DND-41 (cell line): Measurements from ENCODE around the gene DENR.

Source experiments
- CTCF ChIP-seq: IDR thresholded peaks from 2 replicates; pipeline ENCODE4 v1.5.1; 2012; ENCODE audit warnings: borderline replicate concordance, low read length, moderate library complexity, mild to moderate bottlenecking; ENCODE audit not compliant: poor library complexity, severe bottlenecking; ENCODE audit errors: extremely low read depth
- EZH2 ChIP-seq: IDR thresholded peaks from 3 replicates; pipeline ENCODE4 v1.6.1; 2012; ENCODE audit warnings: borderline replicate concordance, low read depth, mild to moderate bottlenecking, moderate library complexity, low read length, inconsistent platforms; ENCODE audit not compliant: severe bottlenecking

GRCh38 chr12:122724641-122725243 lies 27.9 kb upstream of the DENR start:
- TF ChIP-seq CTCF, result no peak
- TF ChIP-seq EZH2, result no peak
